Astrocyte (in vitro differentiated cells and primary cell): ENCODE results near the gene ADM.

Experiments used
- CTCF ChIP-seq: IDR thresholded peaks from 2 replicates; pipeline ENCODE4 v1.5.1; 2011; ENCODE audit warnings: low read depth, mild to moderate bottlenecking, inconsistent platforms, low read length, moderate library complexity; ENCODE audit not compliant: insufficient read depth
- EZH2 ChIP-seq: IDR thresholded peaks from 2 replicates; pipeline ENCODE4 v1.6.1; 2012; ENCODE audit warnings: mild to moderate bottlenecking, low read length, inconsistent platforms; ENCODE audit not compliant: insufficient read depth

DNA sequence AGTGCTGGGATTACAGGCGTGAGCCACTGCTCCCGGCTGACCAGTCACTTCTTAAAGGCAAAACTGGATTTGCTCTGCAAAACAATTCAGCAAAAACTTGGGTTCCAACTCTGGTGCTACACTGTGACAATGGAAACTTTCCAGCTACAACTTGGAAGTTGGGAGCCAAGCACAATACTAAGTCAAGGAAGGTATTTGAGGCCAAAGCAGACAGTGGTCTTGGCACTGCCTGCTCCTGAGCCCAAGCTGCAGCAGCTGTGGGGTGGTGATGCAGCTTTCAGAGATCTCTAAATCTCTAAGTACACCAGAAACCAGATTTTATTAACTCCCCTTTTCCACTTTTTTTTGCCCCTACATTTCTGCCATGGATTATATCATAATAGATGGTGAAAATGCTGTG is 17.5 kb downstream of the ADM start:
- no peak for TF ChIP-seq CTCF
- TF ChIP-seq EZH2: no peak
